GM12892 (cell line): ENCODE results near the gene TAF10.
A peak's percentile ranks its signal among the peaks of the same experiment; 100 is the strongest.

Experiments
- DNase-seq: peaks from one replicate; pipeline ENCODE4 v3.0.0; 2011; ENCODE audit not compliant: insufficient read length
- FAIRE-seq: peaks from 2 replicates; lab custom pipeline; 2011; peaks lifted over from hg19 to GRCh38; lab: Jason Lieb, UNC
- POLR2A ChIP-seq: IDR thresholded peaks from 2 replicates; pipeline ENCODE4 v1.6.1; 2011; ENCODE audit warnings: low read depth, low read length, control low read depth
- POLR2AphosphoS5 ChIP-seq: IDR thresholded peaks from 2 replicates; pipeline ENCODE4 v1.6.1; 2011; ENCODE audit warnings: low read depth, low read length, control low read depth
- TAF1 ChIP-seq: IDR thresholded peaks from 2 replicates; pipeline ENCODE4 v1.6.1; 2011; ENCODE audit warnings: low read depth, mild to moderate bottlenecking, control low read depth, low read length, borderline replicate concordance

TAF10 gene

GRCh38 chr11:6576471-6577373 is 35.3 kb downstream of the TAF10 start:
- TF ChIP-seq TAF1 (no peak), POLR2A (no peak), POLR2AphosphoS5 (no peak)
- no peak for DNase-seq
- peak; percentile 79 for FAIRE-seq

GRCh38 chr11:6574816-6575715 is 37.0 kb downstream of the TAF10 start:
- no peak for DNase-seq
- FAIRE-seq, result no peak
- TF ChIP-seq TAF1 (no peak), POLR2AphosphoS5 (no peak), POLR2A (no peak)

GRCh38 chr11:6572215-6572614 is 39.8 kb downstream of the TAF10 start:
- DNase-seq, result no peak
- FAIRE-seq, result no peak
- TF ChIP-seq POLR2A, result no peak
- no peak for TF ChIP-seq TAF1
- TF ChIP-seq POLR2AphosphoS5, result no peak

- no peak for DNase-seq
- no peak for FAIRE-seq
- TF ChIP-seq POLR2AphosphoS5, result no peak
- TF ChIP-seq TAF1, result no peak
- TF ChIP-seq POLR2A, result no peak
These were observed 40.5 kb downstream of the TAF10 start for GRCh38 chr11:6571434-6572008.

DNA sequence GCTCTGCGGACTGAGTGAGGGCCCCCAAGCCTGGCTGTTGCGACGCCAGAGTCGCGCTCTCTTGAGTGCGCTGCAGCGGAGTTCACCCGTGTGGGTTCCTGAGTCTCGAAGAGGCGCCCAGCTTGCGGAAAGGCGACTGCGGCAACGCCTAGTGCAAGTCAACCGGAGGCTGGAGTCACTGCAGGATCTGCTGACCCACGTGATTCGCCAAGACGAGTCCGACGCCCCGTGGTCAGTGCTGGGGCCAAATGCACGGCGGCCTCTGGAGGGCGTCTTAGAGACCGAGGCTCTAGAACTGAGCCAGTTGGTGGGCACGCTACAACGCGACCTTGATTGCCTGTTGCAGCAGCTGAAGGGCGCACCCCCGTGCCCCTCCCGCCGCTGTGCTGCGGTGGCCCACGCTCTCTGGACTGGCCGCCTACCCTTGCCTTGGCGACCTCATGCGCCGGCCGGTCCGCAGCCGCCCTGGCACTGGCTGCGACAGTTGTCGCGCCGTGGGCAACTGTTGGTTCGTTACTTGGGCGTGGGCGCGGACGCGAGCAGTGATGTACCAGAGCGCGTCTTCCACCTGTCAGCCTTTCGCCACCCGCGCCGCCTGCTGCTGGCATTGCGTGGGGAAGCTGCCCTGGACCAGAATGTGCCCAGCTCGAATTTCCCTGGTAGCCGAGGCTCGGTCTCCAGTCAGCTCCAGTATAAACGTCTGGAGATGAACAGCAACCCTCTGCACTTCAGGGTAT is 41.2 kb downstream of the TAF10 start:
- FAIRE-seq (no peak), DNase-seq (no peak)
- TF ChIP-seq POLR2AphosphoS5 (no peak), TAF1 (no peak), POLR2A (no peak)

DNA sequence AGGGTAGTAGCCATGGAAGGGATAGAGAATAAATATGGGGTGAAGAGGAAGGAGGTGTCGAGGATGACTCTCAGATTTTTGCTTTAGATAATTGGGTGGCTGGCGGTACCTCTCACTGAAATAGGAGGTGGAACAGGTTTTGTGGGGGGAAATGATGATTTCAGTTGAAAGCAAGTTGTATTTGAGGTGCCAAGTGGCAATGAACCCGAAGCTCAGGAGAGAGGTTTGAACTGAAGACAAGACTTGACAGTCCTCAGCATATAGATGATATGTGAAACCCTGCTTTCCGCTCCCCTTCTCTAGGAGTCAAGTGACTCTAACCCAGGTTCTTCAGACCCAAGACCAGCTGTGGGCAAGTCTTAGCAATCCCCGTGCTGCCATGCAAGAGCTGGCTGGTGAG is 42.3 kb downstream of the TAF10 start:
- TF ChIP-seq POLR2A (no peak), TAF1 (no peak), POLR2AphosphoS5 (no peak)
- peak; percentile 27 for FAIRE-seq
- no peak for DNase-seq

- FAIRE-seq (peak; percentile 70), DNase-seq (no peak)
These were observed 43.7 kb downstream of the TAF10 start for GRCh38 chr11:6568191-6568918.

DNA sequence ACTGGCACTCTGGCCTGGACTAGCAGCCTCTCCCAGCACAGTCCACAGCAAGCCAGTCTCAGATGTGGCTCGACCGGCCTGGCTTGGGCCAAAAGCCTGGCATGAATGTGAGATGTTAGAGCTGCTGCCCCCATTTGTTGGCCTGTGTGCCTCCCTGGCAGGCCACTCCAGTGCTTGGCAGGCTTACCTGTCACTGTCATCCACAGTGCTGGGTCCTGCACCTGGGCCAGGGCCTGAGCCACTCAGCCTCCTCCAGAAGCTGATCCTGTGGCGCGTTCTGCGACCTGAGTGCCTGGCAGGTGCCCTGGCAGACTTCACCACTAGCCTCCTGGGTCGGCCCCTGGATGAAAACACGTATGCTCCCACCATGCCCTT is 44.7 kb downstream of the TAF10 start:
- no peak for FAIRE-seq

More at GRCh38 chr11:6568191-6568918, 43.7 kb downstream of the TAF10 start:
- no peak for TF ChIP-seq POLR2A
- no peak for TF ChIP-seq POLR2AphosphoS5
- no peak for TF ChIP-seq TAF1

GRCh38 chr11:6566704-6567370 is 45.2 kb downstream of the TAF10 start:
- DNase-seq, result no peak
- FAIRE-seq, result no peak
- TF ChIP-seq POLR2A, result no peak
- no peak for TF ChIP-seq POLR2AphosphoS5
- no peak for TF ChIP-seq TAF1

More for the DNA sequence above, 44.7 kb downstream of the TAF10 start:
- DNase-seq, result no peak
- TF ChIP-seq POLR2AphosphoS5 (no peak), TAF1 (no peak), POLR2A (no peak)
